Measurements from ENCODE around the gene MTR.
"Not testable (repeated sequence)": the region's sequence is repeated elsewhere in the genome, so short reads cannot be mapped to it uniquely, and the experiment has no call there.

Gene MTR

GRCh38 chr1:236834876-236835275, 39.8 kb downstream of the MTR start:
- no peak for DNase-seq

- no peak for DNase-seq
These were observed 40.4 kb downstream of the MTR start for GRCh38 chr1:236835491-236835890.

GRCh38 chr1:236836157-236836556, 41.1 kb downstream of the MTR start:
- no peak for DNase-seq

DNA sequence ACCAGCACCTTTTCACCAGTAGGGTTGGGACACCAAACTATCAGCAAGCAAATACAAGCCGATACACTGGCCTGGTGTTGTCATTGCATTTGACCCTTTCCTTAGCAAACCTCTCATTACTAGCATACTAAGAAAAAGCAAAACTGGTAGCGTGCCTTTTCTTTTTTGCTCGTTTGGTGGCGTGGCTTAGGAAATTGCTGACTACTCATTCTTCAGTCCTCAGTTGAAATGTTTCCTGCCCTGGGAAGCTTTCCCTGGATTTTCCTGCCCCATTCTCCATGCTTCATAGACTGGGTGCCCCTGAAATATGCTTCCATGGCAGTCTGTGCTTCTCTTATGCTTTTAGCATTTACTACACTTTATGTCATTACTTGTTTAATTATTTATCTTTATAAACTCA, 42.0 kb downstream of the MTR start:
- no peak for DNase-seq

DNA sequence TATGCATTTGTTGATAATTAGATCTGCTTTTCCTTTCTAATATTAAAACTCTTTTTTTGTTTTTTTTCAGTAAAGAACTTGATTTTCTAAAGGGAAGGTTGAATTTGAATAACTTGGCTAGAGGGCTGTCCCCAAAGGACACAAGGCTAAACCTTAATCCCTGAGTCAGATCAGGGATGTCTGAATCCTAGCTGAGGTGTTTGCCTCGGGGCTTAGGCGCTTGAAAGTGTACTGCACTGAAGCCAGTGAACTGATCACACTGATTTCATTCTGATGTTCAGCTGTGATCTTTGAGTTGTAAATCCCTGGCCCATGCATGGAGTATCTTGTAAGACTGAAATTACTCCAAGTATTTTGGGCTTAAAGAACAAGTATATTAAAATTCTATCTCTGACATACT, 42.8 kb downstream of the MTR start:
- no peak for DNase-seq

GRCh38 chr1:236841341-236841740, 46.2 kb downstream of the MTR start:
- DNase-seq = no peak

DNA sequence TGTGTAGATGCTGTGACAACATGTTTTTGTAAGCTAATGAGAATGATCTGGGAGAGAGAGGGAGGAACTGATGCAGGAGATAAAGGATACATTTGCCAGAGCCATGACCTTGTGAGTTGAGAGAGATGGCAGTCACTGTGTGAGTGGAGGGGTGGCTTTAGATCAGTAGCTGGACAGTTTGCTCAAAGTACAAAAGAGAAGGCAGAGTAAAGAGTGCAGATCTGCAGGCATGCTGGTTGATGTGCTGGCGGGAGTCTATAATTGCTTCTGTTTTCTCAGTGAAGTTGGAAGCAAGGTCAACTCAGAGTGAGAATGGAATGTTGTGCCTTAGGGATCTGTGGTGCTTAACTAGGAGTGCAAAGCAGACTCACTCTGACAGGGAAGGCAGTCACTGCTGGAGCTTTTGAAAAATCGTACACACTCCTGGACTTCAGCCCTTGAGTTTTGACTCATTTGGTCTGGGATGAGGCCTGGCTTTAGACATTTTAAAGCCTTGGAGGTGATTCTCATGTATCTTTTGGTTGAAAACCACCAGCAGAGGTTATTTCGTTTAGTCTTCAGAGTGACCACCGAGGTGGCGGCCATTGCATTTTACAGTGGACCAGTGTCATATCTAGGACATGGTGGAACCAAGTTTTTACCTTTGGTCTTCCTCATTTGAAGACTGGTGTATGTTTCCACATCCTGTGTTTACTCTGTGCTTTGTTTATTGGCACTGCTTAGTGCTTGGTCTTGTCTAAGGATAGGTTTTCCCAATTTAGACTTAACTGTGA, 49.6 kb downstream of the MTR start:
- peak; percentile 31 for DNase-seq

- DNase-seq = no peak
These were observed 50.7 kb downstream of the MTR start for GRCh38 chr1:236845830-236846229.

DNA sequence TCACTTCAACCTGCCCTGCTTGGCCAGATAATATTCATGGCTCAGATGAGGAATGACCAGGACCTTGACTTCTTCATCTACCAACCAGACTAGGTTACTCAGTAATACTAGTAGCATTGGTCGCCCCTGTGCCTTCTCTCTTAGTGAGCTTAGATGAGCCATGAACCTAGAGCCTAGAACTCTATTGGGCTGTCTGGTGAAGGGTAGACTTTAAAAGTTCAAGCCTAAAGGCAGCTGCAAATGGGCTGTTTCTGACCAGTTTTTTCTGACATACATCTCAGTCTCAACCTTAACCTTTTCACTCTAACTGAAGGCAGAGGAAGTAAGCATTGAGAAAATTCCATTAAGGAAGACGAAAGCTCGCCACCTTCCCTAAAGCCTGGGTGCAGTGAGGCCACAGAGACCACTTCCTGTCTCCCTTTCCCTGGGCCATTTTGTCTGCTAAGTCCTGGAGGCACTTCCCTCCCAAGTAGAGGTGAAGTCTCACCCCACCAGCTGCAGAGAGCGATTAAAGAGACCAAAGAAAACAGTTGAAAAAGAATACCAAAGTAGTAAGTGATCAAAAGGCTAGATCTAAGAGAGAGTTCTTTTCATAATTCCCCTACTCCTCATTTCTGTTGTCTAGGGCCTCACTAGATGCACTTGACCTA, 53.3 kb downstream of the MTR start:
- no peak for DNase-seq

DNA sequence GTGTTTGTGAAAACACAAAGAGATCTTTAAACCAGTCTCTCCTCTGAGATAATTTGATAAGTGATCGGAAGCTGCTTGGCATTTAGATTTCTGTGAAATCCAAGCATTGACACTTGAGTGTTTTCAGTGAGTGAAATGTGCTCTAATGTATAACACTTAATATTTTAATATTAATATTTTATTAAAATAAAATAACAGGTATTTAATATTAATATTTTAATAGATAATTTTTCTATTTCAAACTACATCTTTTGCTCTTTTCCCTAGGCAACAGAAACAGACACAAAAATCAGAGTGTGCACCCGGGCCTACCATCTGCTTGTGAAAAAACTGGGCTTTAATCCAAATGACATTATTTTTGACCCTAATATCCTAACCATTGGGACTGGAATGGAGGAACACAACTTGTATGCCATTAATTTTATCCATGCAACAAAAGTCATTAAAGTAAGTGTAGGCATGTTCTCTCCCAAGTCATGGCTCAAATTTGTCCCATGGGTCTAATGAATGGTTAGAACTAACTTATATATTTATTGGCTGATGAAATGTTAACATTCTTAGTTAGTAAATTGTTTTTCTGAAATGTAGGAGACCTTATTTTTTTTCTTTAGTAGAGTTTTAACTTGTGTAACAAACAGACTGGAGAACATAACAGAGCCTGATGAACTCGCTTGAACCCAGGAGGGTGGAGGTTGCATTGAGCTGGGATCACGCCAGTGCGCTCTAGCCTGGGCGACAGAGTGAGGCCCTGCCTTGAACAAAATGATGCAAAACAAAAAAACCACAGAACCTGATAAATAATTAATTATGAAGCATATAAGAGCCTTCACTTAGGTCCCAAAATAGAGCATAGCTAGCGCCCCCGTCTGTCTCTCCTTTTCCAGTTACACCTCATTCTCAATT, 55.2 kb downstream of the MTR start:
- DNase-seq = no peak

GRCh38 chr1:236851871-236852270, 56.8 kb downstream of the MTR start:
- peak; percentile 18 for DNase-seq

DNA sequence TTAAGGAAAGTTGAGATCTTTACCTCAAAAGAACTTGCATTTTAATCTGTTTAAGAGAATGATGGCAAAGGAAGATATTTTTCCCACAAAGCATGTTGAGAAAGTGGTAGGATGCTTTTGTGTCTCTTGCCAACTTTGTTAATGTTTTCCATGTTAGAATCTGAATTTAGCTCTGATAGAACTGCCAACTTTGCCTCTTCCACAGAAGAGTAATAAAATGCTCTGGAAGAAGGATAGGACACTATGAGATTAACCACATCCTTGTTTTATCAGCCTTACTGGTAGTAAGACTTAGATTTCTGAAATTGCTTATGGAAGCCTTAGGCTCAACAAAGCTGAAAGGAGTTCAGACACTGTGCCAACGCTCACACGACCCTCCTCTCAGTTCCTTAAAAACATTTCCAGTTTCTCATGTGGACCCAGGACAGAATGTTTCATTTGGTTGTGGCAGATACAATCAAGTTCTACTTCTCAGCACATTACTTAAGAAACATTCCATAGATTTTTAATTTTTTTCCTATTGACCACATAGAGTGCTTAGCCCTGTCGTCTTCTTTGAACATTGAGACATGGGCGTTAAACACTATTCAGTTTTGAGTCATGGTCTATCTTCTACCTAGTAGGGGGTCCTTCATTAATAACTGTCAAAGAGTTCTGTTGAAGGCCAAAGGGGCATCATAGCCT, 59.0 kb downstream of the MTR start:
- DNase-seq = peak; percentile 79

- DNase-seq = peak; percentile 83
These were observed 59.5 kb downstream of the MTR start for GRCh38 chr1:236854605-236854983.

DNA sequence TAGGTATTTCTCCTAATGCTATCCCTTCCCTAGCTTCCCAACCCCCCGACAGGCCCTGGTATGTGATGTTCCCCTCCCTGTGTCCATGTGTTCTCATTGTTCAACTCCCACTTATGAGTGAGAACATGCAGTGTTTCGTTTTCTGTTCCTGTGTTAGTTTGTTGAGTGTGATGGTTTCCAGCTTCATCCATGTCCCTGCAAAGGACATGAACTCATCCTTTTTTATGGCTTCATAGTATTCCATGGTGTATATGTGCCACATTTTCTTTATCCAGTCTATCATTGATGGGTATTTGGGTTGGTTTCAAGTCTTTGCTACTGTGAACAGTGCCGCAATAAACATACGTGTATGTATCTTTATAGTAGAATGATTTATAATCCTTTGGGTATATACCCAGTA, 61.6 kb downstream of the MTR start:
- not testable (repeated sequence) for DNase-seq

- no peak for DNase-seq
These were observed 63.1 kb downstream of the MTR start for GRCh38 chr1:236858165-236858564.

GRCh38 chr1:236860101-236860500, 65.0 kb downstream of the MTR start:
- DNase-seq = no peak

- DNase-seq = no peak
These were observed 65.6 kb downstream of the MTR start for GRCh38 chr1:236860674-236861073.

GRCh38 chr1:236861560-236862218, 66.6 kb downstream of the MTR start:
- no peak for DNase-seq

DNA sequence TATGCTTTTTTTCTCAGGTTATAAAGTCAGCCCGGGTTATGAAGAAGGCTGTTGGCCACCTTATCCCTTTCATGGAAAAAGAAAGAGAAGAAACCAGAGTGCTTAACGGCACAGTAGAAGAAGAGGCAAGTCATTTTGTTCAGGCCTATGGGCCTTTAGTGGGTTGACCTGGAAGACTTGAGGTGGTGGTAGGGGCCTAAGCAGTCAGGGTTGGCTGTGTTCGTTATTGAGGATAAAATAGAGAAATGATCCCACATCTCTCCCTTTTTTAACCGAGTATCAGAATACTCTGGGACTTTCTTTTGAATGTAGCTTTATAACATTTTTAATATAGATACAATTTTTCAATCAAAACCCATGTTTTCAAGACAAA, 67.1 kb downstream of the MTR start:
- no peak for DNase-seq

GRCh38 chr1:236862615-236863211, 67.6 kb downstream of the MTR start:
- DNase-seq = no peak

- DNase-seq = no peak
These were observed 69.1 kb downstream of the MTR start for GRCh38 chr1:236864211-236864610.
